HG03439 (cell line): ENCODE data around the gene OR7D2.

ENCODE experiments used
- ATAC-seq: cut with Tn5 transposase; IDR thresholded peaks from one replicate; pipeline ENCODE4 v1.9.1; 2021; ENCODE audit warnings: mild to moderate bottlenecking, moderate library complexity; ENCODE audit not compliant: unreplicated experiment

The OR7D2 gene

GRCh38 chr19:9205501-9206113, 26.8 kb downstream of the OR7D2 start:
- ATAC-seq = no peak

DNA sequence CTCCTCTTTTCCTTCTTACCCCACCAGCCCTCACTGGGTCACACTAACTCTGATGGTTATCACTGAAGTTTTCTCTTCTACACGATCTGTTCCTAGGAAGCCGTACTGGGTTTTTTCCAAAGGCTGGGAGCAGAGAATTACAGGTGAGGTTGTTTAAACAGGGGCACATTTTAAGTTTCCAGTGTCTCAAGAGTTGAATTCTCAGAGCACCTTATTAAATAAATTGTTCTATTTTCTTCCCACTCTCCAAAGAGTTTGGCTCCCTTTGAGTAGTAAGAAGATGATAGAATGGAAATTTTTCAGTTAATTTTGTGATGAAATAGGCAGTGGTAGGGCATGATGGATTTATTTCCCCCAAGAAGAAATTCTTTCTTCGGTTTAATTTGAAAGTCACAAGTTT, 40.7 kb downstream of the OR7D2 start, which contains the start of gene OR7D4:
OR7D4 (minus strand) TSS at position 101 of the 400 bp plus-strand sequence. CDS start 4,752 bp downstream, outside the sequence.
- ATAC-seq = no peak
